GM21576 (cell line): Measurements from ENCODE around the gene NFASC.

Experiments
- ATAC-seq: cut with Tn5 transposase; IDR thresholded peaks from one replicate; pipeline ENCODE4 v1.9.1; 2021; ENCODE audit warnings: mild to moderate bottlenecking, moderate library complexity; ENCODE audit not compliant: unreplicated experiment

The NFASC gene

GRCh38 chr1:204958317-204959307 is 88.0 kb downstream of the NFASC start:
- ATAC-seq, result no peak

- no peak for ATAC-seq
These were observed 88.7 kb downstream of the NFASC start for GRCh38 chr1:204959374-204959773.

- no peak for ATAC-seq
These were observed 89.2 kb downstream of the NFASC start for GRCh38 chr1:204959836-204960235.

- ATAC-seq, result no peak
These were observed 89.9 kb downstream of the NFASC start for GRCh38 chr1:204960306-204961125.

- no peak for ATAC-seq
These were observed 91.2 kb downstream of the NFASC start for GRCh38 chr1:204961765-204962419.

GRCh38 chr1:204962742-204963632 is 92.3 kb downstream of the NFASC start:
- ATAC-seq, result no peak

GRCh38 chr1:204967451-204967850 is 96.8 kb downstream of the NFASC start:
- ATAC-seq, result no peak

GRCh38 chr1:204968135-204968534 is 97.5 kb downstream of the NFASC start:
- no peak for ATAC-seq

- ATAC-seq, result no peak
These were observed 98.3 kb downstream of the NFASC start for GRCh38 chr1:204968951-204969350.

GRCh38 chr1:204970937-204971336 is 100.3 kb downstream of the NFASC start:
- ATAC-seq, result no peak

GRCh38 chr1:204971517-204972336 is 101.1 kb downstream of the NFASC start:
- no peak for ATAC-seq

- no peak for ATAC-seq
These were observed 101.8 kb downstream of the NFASC start for GRCh38 chr1:204972426-204972825.

GRCh38 chr1:204973449-204973848 is 102.8 kb downstream of the NFASC start:
- no peak for ATAC-seq

- no peak for ATAC-seq
These were observed 103.7 kb downstream of the NFASC start for GRCh38 chr1:204974327-204974726.

GRCh38 chr1:204975021-204975420 is 104.4 kb downstream of the NFASC start:
- ATAC-seq, result no peak

- ATAC-seq, result no peak
These were observed 105.0 kb downstream of the NFASC start for GRCh38 chr1:204975568-204976235.

GRCh38 chr1:204976646-204977045 is 106.0 kb downstream of the NFASC start:
- ATAC-seq, result no peak

GRCh38 chr1:204977318-204977717 is 106.7 kb downstream of the NFASC start:
- ATAC-seq, result no peak

- ATAC-seq, result no peak
These were observed 108.1 kb downstream of the NFASC start for GRCh38 chr1:204978782-204979181.
